Mesothelial cell of epicardium (in vitro differentiated cells): ENCODE measurements around the gene NDUFC2. TPM values are rescaled to one million over a fixed set of nuclear protein-coding genes. Genes with fewer than 3 reads are reported as not detected.
"Not testable (repeated sequence)": the region's sequence is repeated elsewhere in the genome, so short reads cannot be mapped to it uniquely, and the experiment has no call there.

Experiments
- DNase-seq, 2 experiments: peaks; one replicate each; pipeline ENCODE4 v3.0.0; 2021; ENCODE audit warnings: low spot score in 2 of 2; ENCODE audit not compliant: unreplicated experiment in 2 of 2
- H3K27ac Mint-ChIP-seq: 2 replicates; pipeline ENCODE4 v1.8.0; 2021; ENCODE audit warnings: mixed read lengths
- H3K27me3 Mint-ChIP-seq: 2 replicates; pipeline ENCODE4 v1.8.0; 2021; ENCODE audit warnings: low read depth, mixed read lengths
- H3K36me3 Mint-ChIP-seq: 2 replicates; pipeline ENCODE4 v1.8.0; 2021; ENCODE audit warnings: mixed read lengths
- H3K4me1 Mint-ChIP-seq: 2 replicates; pipeline ENCODE4 v1.8.0; 2021; ENCODE audit warnings: mixed read lengths
- H3K4me3 Mint-ChIP-seq: 2 replicates; pipeline ENCODE4 v1.8.0; 2021; ENCODE audit warnings: mild to moderate bottlenecking, moderate library complexity, mixed read lengths
- H3K9me3 Mint-ChIP-seq: 2 replicates; pipeline ENCODE4 v1.8.0; 2021; ENCODE audit warnings: mixed read lengths
- total RNA-seq: library from RNA; stranded (reverse); gene quantifications from 3 replicates; pipeline ENCODE4 v1.2.1, GENCODE V29; 2021
- TF ChIP-seq, protein P1 (sequence below): fragments of 200-600 bp; sonication (generic); IDR thresholded peaks from one replicate; pipeline ENCODE4 v1.5.0; 2021; ENCODE audit warnings: antibody characterized with exemption; ENCODE audit not compliant: unreplicated experiment

NDUFC2 gene
- total RNA-seq, 1 donor from 2014 or later: 169 TPM

DNA sequence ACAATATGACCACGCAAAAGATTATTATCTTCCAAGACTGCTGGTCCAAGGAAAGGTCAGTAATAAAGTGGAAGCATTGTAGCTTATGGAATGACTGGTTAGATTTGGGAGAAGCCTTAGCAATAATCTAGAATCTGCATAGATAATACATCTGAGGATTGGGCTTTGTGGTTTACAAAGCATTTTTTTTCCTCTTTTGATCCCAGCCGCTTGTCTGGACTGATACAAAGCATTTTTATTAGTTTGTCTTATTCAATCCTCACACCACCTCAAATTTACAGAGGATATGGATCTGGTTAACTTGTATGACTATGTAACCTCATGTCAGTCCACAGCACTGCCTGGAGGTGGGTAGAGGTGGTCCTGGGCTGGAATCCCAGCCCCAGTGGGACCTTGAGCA lies 17.0 kb downstream of the NDUFC2 start:
- TF ChIP-seq, protein P1, sequence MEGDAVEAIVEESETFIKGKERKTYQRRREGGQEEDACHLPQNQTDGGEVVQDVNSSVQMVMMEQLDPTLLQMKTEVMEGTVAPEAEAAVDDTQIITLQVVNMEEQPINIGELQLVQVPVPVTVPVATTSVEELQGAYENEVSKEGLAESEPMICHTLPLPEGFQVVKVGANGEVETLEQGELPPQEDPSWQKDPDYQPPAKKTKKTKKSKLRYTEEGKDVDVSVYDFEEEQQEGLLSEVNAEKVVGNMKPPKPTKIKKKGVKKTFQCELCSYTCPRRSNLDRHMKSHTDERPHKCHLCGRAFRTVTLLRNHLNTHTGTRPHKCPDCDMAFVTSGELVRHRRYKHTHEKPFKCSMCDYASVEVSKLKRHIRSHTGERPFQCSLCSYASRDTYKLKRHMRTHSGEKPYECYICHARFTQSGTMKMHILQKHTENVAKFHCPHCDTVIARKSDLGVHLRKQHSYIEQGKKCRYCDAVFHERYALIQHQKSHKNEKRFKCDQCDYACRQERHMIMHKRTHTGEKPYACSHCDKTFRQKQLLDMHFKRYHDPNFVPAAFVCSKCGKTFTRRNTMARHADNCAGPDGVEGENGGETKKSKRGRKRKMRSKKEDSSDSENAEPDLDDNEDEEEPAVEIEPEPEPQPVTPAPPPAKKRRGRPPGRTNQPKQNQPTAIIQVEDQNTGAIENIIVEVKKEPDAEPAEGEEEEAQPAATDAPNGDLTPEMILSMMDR: no peak
- H3K4me1 Mint-ChIP-seq: peaks cover 6% of the 10 kb centered on the region
- no peak for DNase-seq
- peaks cover 4% of the 10 kb centered on the region for H3K9me3 Mint-ChIP-seq
- H3K4me3 Mint-ChIP-seq: no peak overlapping the region
- H3K36me3 Mint-ChIP-seq: peaks cover 5% of the 10 kb centered on the region
- no peak overlapping the region for H3K27ac Mint-ChIP-seq
- H3K27me3 Mint-ChIP-seq: no peaks in the 10 kb centered on the region

DNA sequence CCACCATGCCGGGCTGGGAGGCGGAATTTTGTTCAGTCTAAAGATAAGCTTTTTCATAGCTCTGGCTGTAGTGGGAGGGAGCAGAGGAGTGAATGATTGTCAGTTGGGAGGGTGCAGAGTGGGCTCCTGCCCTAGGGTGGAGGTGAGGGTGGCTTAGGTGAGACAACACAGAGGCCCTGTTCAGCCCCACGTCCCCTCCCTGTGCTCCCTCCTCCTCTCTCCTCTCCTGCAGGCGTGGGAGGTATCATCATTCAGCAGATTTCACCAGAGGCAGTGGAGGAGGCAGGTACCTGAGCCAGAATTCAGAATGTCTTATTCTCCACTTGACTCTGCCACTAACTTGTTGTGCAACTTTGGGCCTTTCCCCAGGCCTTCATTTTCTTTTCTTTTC lies 17.7 kb downstream of the NDUFC2 start:
- Mint-ChIP-seq H3K4me1 (peaks cover 6% of the 10 kb centered on the region), H3K4me3 (no peak overlapping the region), H3K9me3 (no peaks in the 10 kb centered on the region), H3K27me3 (no peaks in the 10 kb centered on the region), H3K27ac (peak overlapping the region; percentile 85), H3K36me3 (no peaks in the 10 kb centered on the region)
- peak in 1 of 2 experiments; percentile 50 for DNase-seq
- TF ChIP-seq, protein P1: no peak

DNA sequence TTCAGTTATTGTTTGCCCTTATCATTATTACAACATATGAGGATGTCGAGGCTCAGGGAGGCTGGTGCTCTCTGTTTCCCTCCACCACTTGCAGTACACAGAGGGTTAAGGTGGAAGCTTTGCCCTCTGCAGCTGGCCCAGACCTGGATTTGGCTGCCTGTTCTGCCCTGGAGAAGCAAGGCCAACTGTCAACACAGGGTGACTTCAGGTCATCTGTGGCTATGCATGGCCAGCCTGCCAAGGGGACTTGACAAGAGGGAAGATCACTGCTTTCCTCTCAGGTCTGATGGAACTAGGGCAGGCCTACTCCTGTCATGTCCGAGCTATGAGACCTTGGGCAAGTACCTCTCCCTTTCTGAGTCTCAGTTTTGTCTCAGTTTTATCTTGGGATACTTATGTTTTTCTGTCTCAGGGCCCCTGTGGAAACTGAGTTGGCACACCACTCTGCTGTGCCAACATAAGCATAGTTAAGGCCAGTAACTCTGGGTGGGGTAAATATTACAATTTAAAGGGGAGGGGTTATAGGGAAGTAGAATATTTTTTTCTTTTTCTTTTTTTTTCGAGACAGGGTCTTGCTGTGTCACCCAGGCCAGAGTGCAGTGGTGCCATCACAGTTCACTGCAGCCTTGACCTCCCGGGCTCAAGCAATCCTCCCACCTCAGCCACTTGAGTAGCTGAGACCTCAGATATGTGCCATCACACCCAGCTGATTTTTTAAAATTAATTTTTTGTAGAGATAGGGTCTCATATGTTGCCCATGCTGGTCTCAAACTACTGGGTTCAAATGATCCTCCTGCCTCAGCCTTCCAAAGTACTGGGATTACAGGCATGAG lies 18.4 kb downstream of the NDUFC2 start:
- Mint-ChIP-seq H3K4me1 (peaks cover 6% of the 10 kb centered on the region), H3K36me3 (no peaks in the 10 kb centered on the region), H3K4me3 (no peak overlapping the region), H3K27ac (peak overlapping the region; percentile 85), H3K27me3 (no peaks in the 10 kb centered on the region), H3K9me3 (no peaks in the 10 kb centered on the region)
- DNase-seq: no peak
- TF ChIP-seq, protein P1: no peak

DNA sequence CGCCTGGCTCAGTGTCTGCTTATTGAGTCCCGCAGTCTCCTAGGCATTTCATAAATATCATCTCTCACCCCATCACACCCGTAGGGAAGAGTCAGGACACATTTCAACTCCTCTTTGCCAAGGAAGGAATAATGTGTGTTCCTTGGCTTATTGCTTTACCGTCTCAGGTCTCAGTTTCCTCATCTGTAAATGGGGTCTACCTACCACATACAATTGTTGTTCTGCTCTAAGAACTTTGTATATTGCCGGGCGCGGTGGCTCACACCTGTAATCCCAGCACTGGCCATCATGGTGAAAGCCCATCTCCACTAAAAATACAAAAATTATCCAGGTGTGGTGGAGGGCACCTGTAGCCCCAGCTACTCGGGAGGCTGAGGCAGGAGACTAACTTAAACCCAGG lies 19.1 kb downstream of the NDUFC2 start:
- Mint-ChIP-seq H3K4me1 (peaks cover 6% of the 10 kb centered on the region), H3K4me3 (no peak overlapping the region), H3K36me3 (no peaks in the 10 kb centered on the region), H3K27ac (no peak overlapping the region), H3K27me3 (no peaks in the 10 kb centered on the region), H3K9me3 (no peaks in the 10 kb centered on the region)
- TF ChIP-seq, protein P1: no peak
- no peak for DNase-seq

DNA sequence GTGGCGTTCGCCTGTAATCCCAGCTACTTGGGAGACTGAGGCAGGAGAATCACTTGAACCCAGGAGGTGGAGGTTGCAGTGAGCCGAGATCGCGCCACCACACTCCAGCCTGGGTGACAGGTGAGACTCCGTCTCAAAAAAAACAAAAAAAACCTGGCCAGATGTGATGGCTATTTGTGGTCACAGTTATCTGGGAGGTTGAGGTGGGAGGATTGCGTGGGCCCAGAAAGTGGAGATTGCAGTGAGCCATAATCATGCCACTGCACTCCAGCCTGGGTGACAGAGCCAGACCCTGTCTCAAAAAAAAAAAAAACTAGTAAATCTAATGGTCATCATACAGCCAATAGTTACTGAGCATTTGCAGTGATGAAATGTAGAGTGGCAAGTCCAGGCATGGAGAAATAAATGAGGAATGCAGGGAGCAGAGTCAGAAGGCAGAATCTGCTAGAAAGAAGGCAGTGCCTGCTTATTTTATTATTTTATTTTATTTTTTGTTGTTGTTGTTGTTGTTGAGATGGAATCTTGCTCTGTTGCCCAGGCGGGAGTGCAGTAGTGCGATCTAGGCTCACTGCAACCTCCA lies 19.8 kb downstream of the NDUFC2 start:
- not testable (repeated sequence) for DNase-seq, H3K9me3 Mint-ChIP-seq, H3K36me3 Mint-ChIP-seq, H3K4me3 Mint-ChIP-seq, H3K4me1 Mint-ChIP-seq, H3K27ac Mint-ChIP-seq, H3K27me3 Mint-ChIP-seq

DNA sequence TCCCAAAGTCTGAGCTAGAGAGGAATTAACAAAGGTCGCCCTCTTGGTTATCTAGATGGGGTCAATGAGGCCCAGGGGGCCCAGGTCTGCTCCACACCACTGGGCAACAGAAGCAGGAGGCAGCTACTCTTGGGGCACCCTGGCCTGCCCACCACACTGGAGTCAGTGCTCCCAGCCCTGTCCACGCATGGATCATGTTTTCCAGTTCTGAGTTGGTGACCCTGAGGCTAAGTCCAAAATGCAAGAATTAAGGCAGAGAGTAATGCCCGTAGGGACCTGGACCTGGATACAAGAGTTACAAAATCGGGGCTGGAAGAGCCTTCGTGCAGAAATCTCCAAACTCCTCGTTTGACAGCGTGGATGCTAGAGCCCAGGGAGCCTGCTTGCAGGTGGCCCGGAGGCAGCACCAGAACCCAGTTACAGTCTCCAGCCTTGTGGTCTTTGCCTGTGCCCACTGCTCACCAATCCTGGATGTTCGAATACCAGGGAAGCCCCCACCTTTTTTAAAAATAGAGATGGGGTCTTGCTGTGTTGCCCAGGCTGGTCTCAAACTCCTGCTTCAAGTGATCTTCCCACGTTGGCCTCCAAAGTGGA lies 22.1 kb downstream of the NDUFC2 start:
- TF ChIP-seq, protein P1: no peak
- no peaks in the 10 kb centered on the region for H3K9me3 Mint-ChIP-seq
- no peaks in the 10 kb centered on the region for H3K27me3 Mint-ChIP-seq
- no peak for DNase-seq
- no peak overlapping the region for H3K27ac Mint-ChIP-seq
- H3K4me3 Mint-ChIP-seq: no peak overlapping the region
- H3K36me3 Mint-ChIP-seq: no peaks in the 10 kb centered on the region
- peaks cover 6% of the 10 kb centered on the region for H3K4me1 Mint-ChIP-seq
